ENCODE data around the gene GGPS1.
"Not testable (repeated sequence)": the region's sequence is repeated elsewhere in the genome, so short reads cannot be mapped to it uniquely, and the experiment has no call there.

The GGPS1 gene

DNA sequence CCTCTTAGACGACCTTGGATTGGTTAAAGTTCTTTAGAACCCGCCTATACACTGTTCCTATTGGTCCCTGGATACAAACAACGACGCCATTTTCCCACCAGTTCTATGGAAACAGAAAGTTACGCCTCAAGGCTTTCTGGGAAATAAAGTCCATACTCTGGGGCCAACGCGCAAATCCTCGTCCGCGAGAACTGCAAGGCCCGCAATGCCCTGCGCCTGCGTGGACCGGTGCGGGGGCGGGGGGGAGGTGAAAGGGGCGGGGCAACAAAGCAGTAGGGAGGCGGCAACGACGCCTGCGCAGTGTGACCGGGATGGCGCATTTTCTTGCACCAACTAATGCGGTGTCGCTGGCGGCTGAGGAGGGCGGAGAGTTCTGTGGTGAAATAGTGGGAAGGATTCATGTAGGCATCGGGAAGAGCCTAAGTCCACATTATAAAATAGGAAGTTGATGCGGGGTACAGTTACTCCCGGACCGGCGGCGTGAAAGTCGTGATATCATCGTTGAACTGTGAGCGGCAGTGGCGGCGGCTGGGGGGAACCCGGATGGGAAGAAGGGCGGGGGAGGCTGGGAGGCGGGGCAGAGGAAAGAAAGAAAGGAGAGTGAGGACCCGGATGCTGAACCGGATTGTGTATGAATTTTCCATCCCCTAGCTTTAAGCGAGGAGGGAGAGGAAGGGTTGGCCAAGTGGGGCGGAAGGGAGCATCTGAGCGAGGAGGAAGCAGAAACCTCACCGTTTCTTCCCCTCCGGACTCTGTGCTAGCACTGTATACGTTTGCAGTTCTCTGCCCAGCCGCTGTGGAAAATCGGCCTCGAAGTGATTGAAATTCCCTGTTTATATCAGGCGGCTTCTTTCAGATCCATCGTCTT is at the start of gene GGPS1:
GGPS1 (plus strand) TSS at position 300 of the 868 bp plus-strand sequence. CDS start 6,695 bp downstream, outside the sequence.
- peak; percentile 100 for DNase-seq

DNA sequence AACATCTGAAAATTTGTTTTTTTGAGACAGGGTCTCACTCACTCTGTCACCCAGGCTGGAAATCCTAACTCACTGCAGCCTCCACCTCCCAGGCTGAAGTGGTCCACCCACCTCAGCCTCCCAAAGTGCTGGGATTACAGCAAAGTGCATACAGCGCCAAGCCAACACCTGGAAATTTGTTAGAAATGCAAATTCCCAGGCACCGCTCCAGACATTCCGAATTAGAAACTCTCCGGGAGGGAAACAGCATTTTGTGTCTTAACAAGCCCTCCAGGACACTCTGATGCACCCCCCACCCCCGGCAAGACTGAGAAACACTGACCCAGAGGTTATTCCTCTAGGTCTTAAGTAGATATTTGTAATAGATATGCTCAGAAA is 49.5 kb upstream of the GGPS1 start:
- no peak for DNase-seq

DNA sequence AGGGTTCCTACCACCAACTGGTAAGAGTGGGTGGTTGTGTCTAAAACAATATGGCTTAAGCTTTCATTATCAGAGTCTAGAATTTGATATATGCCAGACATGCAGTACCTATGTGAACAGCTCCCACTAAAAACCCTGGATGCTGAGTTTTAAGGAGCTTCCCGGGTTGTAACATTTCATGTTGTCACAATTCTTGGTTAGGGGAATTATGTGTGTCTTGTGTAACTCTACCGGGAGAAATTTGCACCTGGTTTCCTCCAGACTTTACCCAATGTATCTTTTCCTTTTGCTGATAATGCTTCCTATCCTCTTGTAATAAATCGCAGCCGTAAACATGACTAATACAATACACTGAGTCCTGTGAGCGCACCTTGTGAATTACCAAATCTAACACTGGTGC is 48.7 kb upstream of the GGPS1 start:
- DNase-seq = no peak

DNA sequence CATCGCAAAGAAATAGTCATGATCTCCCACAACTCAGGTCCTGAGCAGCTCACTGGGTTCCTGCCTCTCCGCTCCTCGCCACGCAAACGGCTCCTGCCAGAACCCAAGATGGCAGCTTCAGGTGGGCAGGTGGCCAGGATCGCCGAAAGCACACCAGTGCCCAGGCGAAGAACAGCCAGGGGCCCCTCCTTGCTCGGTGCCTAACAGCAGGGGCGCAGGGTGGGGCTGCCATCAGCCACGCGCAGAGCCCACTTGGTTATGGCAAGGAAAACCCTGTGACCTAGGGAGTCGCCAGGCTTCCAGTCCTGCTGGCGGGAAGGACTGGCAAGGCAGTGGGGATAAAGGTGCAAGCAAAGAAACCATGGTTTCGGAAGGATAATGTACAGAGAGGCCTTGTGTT is 47.9 kb upstream of the GGPS1 start:
- DNase-seq = no peak

DNA sequence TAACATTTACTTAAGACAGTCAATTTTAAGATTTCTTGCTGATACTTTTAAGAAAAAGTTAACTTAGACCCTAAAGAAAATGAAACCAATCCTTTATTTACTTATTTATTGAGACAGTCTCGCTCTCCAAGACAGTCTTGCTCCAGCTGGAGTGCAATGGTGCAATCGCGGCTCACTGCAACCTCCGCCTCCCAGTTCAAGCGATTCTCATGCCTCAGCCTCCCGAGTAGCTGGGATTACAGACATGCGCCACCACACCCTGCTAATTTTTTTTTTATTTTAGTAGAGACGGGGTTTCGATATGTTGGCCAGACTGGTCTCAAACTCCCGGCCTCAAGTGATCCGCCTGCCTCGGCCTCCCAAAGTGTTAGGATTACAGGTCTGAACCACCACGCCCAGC is 44.7 kb upstream of the GGPS1 start:
- not testable (repeated sequence) for DNase-seq

DNA sequence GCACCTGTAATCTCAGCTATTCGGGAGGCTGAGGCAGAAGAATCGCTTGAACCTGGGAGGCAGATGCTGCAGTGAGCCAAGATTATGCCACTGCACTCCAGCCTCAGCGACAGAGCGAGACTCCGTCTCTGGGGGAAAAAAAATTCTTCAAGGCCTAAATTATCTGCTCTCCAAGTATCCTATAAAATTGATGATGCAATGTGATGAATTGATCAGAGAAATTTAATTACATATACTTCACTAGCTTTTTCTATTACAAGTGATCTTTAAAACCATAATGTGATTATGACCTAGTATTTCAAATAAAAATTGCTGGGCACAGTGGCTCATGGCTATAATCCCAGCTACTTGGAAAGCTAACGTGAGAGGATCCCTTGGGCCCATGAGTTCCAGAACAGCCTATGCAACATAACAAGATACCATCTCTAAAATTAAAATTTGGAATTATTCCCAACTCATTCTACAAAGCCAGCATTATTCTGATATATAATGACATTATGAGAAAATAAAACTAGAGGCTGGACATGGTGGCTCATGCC is 44.1 kb upstream of the GGPS1 start:
- no peak for DNase-seq

DNA sequence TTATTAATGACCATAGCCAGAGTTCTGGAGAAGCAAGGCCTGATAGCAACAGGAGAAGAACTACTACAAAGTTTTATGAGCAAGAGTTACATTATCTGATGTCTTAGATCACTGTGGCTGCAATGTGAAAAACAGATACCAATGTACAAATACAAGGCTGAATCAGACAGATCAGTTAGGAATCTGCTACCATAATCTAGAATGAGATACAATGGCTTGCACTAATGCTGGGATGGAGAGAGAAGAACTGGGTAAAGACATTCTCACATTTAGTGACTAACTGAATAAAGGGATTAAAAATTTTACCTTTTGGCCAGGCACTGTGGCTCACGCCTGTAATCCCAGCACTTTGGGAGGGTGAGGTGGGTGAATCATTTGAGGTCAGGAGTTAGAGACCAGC is 41.7 kb upstream of the GGPS1 start:
- no peak for DNase-seq

DNA sequence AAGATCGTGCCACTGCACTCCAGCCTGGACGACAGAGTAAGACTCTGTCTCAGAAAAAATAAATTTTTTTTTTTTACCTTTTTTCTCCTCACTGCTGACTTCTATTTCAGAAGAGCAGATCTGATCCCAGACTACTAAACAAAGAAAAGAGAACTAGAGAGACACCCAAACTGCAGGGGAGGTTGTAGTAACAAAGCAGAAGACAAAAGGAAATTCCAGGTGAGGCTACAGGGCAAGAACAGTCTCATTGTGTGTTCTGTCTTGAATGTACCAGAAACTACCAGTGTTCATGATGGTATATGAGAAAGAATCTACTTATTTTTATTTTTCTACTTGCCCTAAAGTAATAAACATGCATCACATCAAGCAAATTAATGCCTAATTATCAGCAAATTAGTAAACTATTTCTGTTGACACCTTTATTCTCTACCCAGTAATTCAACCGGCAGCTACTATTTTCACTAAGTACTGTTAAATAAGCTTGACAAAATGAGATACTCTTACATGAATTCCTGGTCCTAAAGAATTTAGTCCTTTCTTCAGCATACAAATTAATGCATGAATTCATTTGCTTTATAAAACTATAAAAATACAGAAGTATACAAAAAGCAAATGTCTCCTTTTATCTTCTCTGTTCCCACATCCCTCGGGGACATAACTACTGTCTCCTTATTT is 41.0 kb upstream of the GGPS1 start:
- DNase-seq = no peak

DNA sequence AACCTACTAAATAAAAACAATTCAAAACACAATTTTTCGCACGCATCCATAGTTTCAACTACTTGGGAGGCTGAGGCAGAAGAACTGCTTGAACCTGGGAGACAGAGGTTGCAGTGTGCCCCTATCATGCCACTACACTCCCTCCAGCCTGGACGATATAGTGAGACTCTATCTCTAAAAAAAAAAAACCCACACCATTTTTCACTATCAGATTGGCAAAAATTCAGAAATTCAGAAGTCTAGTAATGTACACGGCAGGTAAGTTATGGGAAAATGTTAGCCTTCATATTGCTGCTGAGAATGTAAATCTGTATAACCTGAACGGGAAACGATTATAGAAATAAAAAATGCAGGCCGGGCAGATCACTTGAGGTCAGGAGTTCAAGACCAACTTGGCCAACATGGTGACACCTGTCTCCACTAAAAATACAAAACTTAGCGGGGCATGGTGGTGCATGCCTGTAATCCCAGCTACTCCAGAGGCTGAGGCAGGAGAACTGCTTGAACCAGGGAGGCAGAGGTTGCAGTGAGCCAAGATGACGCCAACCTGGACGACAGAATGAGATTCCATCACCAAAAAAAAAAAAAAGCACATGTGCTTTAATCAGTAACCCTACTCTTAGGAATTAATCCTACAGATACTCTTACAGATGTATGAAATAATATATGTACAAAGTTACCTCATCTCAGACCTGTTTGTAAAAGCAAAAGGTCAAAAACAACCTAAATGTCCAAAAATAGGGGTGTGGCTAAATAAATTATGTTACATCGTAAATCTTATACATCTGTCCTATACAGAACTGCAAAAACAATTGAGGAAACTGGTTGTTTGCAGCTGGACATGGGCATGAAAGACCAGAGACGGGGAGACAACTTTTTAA is 38.3 kb upstream of the GGPS1 start:
- no peak for DNase-seq

DNA sequence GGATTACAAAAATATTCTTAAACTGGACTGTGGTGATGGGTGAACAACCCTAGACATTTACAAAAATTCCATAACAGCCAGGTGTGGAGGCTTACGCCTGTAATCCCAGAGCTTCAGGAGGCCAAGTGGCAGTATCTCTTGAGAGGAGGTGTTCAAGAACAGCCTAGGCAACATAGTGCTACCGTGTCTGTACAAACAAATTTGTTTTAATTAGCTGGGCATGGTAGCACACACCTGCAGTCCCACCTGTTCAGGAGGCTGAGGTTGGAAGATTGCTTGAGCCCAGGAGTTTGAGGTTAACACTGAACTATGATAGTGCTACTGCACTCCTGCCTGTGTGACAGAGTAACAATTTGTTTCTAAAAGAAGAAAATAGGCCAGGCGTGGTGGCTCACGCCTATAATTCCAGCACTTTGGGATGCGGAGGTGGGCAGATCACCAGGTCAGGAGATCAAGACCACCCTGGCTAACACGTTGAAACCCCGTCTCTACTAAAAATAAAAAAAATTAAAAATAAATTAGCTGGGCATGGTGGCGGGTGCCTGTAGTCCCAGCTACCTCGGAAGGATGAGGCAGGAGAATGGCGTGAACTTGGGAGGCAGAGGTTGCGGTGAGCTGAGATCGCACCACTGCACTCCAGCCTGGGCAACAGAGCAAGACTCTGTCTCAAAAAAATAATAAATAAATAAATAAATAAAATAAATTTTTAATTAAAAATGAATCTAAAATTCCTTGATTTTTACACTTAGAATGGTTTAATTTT is 37.4 kb upstream of the GGPS1 start:
- no peak for DNase-seq

DNA sequence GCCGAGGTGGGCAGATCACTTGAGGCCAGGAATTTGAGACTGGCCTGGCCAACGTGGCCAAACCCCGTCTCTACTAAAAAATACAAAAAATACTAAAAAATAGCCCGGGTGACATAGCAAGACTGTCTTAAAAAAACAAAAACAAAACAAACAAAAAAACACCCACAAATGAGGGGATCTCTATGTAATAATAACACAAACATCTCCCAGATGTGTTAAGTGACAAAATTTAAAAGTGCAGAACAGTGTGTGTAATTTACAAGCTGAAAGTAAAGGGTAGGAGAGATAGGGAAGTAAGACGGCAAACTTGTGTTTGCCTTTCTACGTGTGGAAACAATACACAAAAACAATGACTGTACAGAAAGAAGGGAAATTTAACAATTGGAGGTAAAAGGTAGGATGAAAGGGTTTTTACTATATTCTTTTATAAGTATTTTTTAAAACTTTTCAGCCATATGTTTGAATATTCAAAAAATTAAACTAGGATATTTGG is 36.7 kb upstream of the GGPS1 start:
- DNase-seq = no peak

DNA sequence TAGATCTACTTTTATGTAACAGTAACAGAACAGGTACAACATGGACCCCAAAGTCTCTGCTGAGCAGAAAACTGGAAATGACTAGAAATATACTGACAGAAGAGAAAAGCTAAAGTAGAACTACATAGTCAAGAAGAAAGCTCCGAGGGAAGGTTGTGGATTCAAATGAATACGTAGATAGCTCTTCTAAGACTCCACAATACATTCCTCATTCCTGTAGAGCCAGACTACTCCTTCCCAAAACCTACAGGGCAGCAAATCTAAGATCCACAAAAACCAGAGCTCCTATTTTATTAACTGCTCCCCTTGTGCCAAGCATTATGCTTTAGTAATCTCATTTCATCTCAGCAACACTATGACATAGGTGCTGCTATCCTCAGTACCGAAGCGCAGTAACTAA is 35.6 kb upstream of the GGPS1 start:
- no peak for DNase-seq

DNA sequence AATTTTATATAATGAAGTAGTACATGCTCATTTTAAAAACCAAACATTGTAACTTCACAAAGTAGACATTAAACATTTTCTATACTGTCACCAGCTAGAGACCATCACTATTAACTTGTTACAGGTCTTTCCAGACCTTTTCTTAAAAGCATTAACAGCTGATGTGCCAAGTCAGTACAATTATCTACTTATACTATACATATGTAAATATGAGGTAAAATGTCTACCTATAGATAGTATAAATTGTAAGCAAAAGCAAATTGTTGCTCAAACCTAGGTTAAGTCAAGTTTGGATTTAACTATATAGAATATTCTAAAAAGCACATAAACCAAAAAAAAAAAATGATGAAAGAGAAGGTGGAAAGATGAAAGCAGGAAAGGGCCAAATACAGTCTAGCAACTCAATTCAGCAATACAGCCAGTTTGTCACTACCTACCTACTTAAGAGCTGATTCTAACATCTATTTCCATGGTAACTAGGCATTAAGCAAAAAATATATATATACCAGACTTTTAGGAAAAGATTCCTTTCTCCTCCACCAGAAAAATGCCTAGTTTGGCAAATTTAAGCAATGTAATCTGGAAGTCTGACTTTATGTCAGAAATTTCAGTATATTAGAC is 34.9 kb upstream of the GGPS1 start:
- DNase-seq = no peak

DNA sequence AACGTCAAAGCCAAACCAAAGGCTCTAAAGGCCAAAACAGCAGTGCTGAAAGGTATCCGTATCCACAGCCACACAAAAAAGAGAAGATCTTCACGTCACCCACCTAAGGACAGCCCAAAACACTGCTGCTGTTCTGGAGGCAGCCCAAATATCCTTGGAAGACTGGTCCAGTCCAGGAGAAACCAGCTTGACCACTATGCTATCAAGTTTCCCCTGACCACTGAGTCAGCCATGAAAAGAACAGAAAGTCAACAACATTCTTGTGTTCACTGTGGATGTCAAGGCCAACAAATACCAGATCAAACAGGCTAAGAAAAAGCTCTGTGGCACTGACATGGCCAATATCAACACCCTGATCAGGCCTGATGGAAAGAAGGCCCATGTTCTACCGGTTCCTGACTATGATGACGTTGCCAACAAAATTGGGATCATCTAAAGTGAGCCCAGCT is 32.4 kb upstream of the GGPS1 start:
- DNase-seq = no peak

DNA sequence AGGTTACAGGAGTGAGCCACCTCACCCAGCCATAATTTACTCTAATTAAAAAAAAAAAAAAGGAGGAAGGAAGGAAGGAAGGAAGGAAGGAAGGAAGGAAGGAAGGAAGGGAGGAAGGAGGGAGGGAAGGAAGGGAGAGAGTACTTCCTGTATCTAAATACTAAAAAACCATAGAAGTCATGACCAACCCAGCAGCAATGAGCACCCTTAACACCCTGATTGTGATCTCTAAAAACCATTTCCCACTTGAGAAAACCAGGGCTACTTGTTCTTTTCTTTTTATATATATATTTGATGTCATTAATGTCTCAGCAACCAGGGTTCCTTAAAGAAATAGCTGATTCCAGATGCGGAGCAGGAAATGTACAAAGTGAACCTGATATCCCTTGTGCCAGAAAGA is 31.6 kb upstream of the GGPS1 start:
- DNase-seq = no peak

DNA sequence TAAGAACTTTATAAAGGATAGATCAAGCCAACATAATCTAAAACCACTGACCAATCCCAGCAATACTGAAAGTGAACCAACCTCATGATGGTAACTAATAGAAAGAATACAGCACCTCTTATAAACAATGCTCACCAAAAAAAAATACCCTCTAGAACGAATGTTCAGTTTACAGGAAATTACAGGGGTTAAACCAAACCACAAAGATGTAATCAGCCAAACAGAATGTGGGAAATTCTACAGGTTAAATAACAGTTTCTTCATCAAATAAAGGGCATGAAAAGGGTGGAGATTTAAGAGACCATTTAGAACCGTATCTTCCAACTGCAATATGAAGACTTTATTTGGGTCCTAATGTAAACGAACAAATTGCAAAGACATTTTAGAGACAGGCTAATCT is 30.8 kb upstream of the GGPS1 start:
- no peak for DNase-seq

DNA sequence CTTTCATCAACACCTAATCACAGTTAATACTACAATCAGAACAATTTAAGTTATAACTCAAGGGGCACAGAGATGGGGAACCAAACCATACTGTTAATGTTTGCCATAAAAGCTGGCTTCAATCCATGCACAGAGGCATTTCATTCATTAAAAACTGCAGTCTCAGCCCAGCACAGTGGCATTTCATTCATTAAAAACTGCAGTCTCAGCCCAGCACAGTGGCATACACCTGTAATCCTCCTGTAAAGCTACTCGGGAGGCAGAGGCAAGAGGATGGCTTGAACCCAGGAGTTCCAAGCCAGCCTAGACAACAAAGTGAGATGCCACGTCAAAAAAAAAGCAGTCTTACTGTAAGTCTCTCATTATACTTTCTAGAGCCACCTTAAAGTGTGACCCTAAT is 29.6 kb upstream of the GGPS1 start:
- DNase-seq = no peak

DNA sequence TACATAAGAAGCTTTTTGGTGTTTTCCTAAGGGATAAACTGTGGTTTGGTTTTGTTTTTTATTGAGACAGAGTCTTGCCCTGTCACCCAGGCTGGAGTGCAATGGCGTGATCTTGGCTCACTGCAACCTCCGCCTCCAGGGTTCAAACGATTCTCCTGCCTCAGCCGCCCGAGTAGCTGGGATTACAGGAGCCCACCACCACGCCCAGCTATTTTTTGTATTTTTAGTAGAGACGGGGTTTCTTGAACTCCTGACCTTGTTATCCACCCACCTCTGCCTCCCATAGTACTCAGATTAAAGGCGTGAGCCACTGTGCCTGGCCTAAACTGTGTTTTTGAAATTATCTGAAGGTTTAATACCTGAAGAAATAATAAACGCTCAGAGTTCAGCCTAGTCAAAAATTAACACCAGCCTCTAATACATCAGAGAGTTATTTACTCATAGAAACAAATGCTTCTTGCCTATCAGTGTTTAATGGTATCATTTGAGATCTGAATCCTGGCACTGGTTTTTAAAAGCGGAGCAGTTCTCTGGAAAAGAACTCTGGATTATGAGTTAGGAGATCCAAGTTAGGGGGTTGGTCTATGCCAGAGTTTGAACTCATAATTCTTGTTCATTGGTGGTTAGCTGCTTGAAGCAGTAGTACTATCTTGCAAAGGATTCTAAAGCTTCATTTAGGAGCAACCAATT is 29.1 kb upstream of the GGPS1 start:
- DNase-seq = no peak

DNA sequence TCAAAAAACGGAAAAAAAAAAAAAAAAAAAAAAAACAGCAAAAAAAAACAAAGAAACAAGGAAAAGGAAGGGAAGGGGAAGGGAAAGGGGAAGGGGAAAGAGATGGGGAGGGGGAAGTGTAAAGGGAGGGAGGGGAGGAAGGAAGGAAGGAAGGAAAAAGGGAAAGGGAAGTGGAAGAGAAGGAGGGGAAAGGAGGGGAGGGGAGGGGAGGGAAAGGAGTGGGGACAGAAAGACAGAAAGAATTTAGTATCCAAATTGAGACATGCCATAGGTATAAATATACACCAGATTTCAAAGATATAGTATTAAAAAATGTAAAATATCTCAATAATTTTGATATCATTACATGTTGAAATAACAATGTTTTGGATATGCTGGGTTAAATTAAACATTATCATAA is 26.2 kb upstream of the GGPS1 start:
- DNase-seq = no peak

DNA sequence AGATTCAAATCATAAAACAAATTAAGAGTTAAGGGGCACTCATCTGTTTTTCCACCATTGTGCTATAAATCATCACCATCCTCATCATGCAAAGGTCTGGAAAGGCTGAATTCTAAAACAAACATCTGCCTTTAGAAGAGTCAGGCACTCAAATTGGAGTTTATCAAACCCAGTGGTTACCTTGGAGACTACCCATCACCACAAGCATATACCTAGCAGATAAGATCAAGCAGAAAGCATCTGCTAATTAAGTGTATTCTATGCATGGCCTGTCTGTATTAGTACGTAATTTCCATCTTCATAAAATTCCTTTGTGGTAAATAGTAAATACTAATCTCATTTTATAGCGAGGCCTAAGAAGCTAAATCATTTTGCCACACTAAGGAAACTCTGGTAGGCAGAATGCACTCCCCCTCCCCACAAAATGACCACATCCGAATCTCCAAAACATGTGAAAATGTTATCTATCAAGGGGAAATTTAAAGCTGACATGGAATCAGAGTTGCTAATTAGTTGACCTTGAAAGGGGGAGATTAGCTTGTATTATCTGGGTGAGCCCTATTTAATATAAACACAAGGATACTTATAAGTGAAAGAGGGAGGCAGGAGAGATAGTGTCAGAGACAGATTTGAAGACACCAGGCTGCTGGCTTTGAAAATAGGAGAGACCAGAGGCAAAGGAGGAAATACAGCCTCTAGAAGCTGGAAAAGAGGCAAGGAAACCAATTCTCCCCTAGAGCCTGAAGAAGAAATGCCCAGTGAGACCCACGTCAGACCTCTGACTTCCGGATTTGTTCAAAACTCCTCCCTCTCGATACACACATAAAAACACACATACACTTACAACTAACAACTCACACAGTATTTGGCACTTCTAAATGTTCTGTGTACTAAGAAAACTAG is 23.6 kb upstream of the GGPS1 start:
- no peak for DNase-seq

All from fibroblast of upper back skin (primary cell).